HEK293 (cell line): Measurements from ENCODE around the gene SNX13.
A peak's percentile ranks its signal among the peaks of the same experiment; 100 is the strongest.

ENCODE experiments used
- CTCF ChIA-PET: fragments of 350-600 bp; formaldehyde crosslinking; extraction: SDS; loops from one replicate; lab custom pipeline; 2021; ENCODE audit warnings: antibody characterized with exemption; lab: Yijun Ruan, JAX
- POLR2A ChIA-PET: fragments of 300-600 bp; formaldehyde crosslinking; extraction: SDS; loops from one replicate; lab custom pipeline; 2020; ENCODE audit warnings: antibody characterized with exemption, inconsistent platforms; lab: Yijun Ruan, JAX
- H3K27ac ChIP-seq: fragments of 200-500 bp; sonication (Bioruptor generic); 2 replicates; pipeline ENCODE4 v1.5.1; 2014; ENCODE audit warnings: low read depth, low read length, control low read depth, inconsistent platforms; ENCODE audit errors: extremely low read depth
- H3K36me3 ChIP-seq, 2 experiments: fragments of 200-500 bp in 1 of 2; sonication (Bioruptor generic) in 1 of 2; 1 replicate in 1 of 2; 2 replicates in 1 of 2; pipeline ENCODE4 v1.5.1; 2014 to 2017; ENCODE audit warnings: inconsistent platforms in 2 of 2, low read length in 2 of 2; ENCODE audit not compliant: control insufficient read depth in 2 of 2, insufficient read depth in 1 of 2
- H3K4me1 ChIP-seq: fragments of 200-500 bp; sonication (Bioruptor generic); 2 replicates; pipeline ENCODE4 v1.5.1; 2014; ENCODE audit warnings: mild to moderate bottlenecking, low read length, inconsistent platforms; ENCODE audit not compliant: control insufficient read depth, insufficient read depth
- H3K4me3 ChIP-seq: 2 replicates; pipeline ENCODE4 v1.5.1; 2011; ENCODE audit warnings: low read depth, mild to moderate bottlenecking, control low read depth, low read length, moderate library complexity
- H3K9me3 ChIP-seq: fragments of 200-500 bp; sonication (Bioruptor generic); 2 replicates; pipeline ENCODE4 v1.5.1; 2014; ENCODE audit warnings: low read depth, low read length, inconsistent platforms; ENCODE audit not compliant: control insufficient read depth, insufficient read depth
- BCL11B ChIP-seq: fragments of 450-650 bp; formaldehyde crosslinking; IDR thresholded peaks from 2 replicates; pipeline ENCODE4 v1.5.1; 2016; ENCODE audit warnings: low read depth, missing biosample characterization, missing genetic modification characterization
- GFI1B ChIP-seq: fragments of 450-650 bp; formaldehyde crosslinking; IDR thresholded peaks from 2 replicates; pipeline ENCODE4 v1.5.1; 2016; ENCODE audit warnings: missing biosample characterization, missing genetic modification characterization
- HOXA7 ChIP-seq: sonication (generic); formaldehyde crosslinking; IDR thresholded peaks from 2 replicates; pipeline ENCODE4 v1.8.1; 2022; ENCODE audit warnings: missing genetic modification reagents, borderline replicate concordance
- HOXC10 ChIP-seq: sonication (generic); formaldehyde crosslinking; IDR thresholded peaks from 2 replicates; pipeline ENCODE4 v1.8.1; 2023; ENCODE audit warnings: mild to moderate bottlenecking, missing genetic modification reagents
- IKZF3 ChIP-seq: fragments of 450-650 bp; IDR thresholded peaks from 2 replicates; pipeline ENCODE4 v1.5.0; 2018; ENCODE audit warnings: missing biosample characterization, mild to moderate bottlenecking, missing genetic modification characterization, moderate library complexity
- KLF10 ChIP-seq: fragments of 450-650 bp; IDR thresholded peaks from 2 replicates; pipeline ENCODE4 v1.5.1; 2018; ENCODE audit warnings: missing biosample characterization, mild to moderate bottlenecking, missing genetic modification characterization
- OSR2 ChIP-seq: fragments of 450-650 bp; formaldehyde crosslinking; IDR thresholded peaks from 2 replicates; pipeline ENCODE4 v1.5.1; 2016; ENCODE audit warnings: missing biosample characterization, missing genetic modification characterization
- REPIN1 ChIP-seq: fragments of 450-650 bp; formaldehyde crosslinking; IDR thresholded peaks from 2 replicates; pipeline ENCODE4 v1.5.1; 2017; ENCODE audit warnings: missing biosample characterization, missing genetic modification characterization, low read depth
- WT1 ChIP-seq: fragments of 450-650 bp; formaldehyde crosslinking; IDR thresholded peaks from 2 replicates; pipeline ENCODE4 v1.5.1; 2016; ENCODE audit warnings: missing biosample characterization, missing genetic modification characterization
- ZBTB8A ChIP-seq: fragments of 450-650 bp; formaldehyde crosslinking; IDR thresholded peaks from 2 replicates; pipeline ENCODE4 v1.5.1; 2016; ENCODE audit warnings: missing biosample characterization, missing genetic modification characterization
- ZEB2 ChIP-seq: fragments of 450-650 bp; formaldehyde crosslinking; IDR thresholded peaks from 2 replicates; pipeline ENCODE4 v1.5.1; 2016; ENCODE audit warnings: missing biosample characterization, missing genetic modification characterization
- ZFP69B ChIP-seq: fragments of 450-650 bp; formaldehyde crosslinking; IDR thresholded peaks from 2 replicates; pipeline ENCODE4 v1.5.1; 2016; ENCODE audit warnings: missing biosample characterization, missing genetic modification characterization
- ZNF146 ChIP-seq: fragments of 450-650 bp; formaldehyde crosslinking; IDR thresholded peaks from 2 replicates; pipeline ENCODE4 v1.5.1; 2016; ENCODE audit warnings: missing biosample characterization, missing genetic modification characterization
- ZNF335 ChIP-seq: fragments of 450-650 bp; formaldehyde crosslinking; conservative IDR thresholded peaks from 2 replicates; pipeline ENCODE4 v1.5.1; 2016; ENCODE audit warnings: missing biosample characterization, missing genetic modification characterization
- ZNF391 ChIP-seq: fragments of 450-650 bp; formaldehyde crosslinking; IDR thresholded peaks from 2 replicates; pipeline ENCODE4 v1.5.1; 2016; ENCODE audit warnings: low read depth, missing biosample characterization, missing genetic modification characterization, borderline replicate concordance
- ZNF404 ChIP-seq: fragments of 450-650 bp; formaldehyde crosslinking; IDR thresholded peaks from 2 replicates; pipeline ENCODE4 v1.5.1; 2017; ENCODE audit warnings: missing biosample characterization, missing genetic modification characterization
- ZNF473 ChIP-seq: fragments of 450-650 bp; formaldehyde crosslinking; IDR thresholded peaks from 2 replicates; pipeline ENCODE4 v1.5.1; 2017; ENCODE audit warnings: missing biosample characterization, missing genetic modification characterization
- ZNF707 ChIP-seq: fragments of 450-650 bp; formaldehyde crosslinking; IDR thresholded peaks from 2 replicates; pipeline ENCODE4 v1.5.1; 2016; ENCODE audit warnings: missing biosample characterization, missing genetic modification characterization
- TF ChIP-seq, protein P1 (sequence below): fragments of 450-650 bp; formaldehyde crosslinking; IDR thresholded peaks from 2 replicates; pipeline ENCODE4 v1.5.1; 2016; ENCODE audit warnings: missing biosample characterization, missing genetic modification characterization
- TF ChIP-seq, protein P2 (sequence below): fragments of 450-650 bp; formaldehyde crosslinking; IDR thresholded peaks from 2 replicates; pipeline ENCODE4 v1.5.1; 2017; ENCODE audit warnings: missing biosample characterization, missing genetic modification characterization
- TF ChIP-seq, protein P3 (sequence below): fragments of 450-650 bp; formaldehyde crosslinking; IDR thresholded peaks from 2 replicates; pipeline ENCODE4 v1.5.1; 2016; ENCODE audit warnings: missing biosample characterization, missing genetic modification characterization
- TF ChIP-seq, protein P4 (sequence below): fragments of 450-650 bp; formaldehyde crosslinking; conservative IDR thresholded peaks from 2 replicates; pipeline ENCODE4 v1.5.1; 2016; ENCODE audit warnings: low read depth, missing biosample characterization, missing genetic modification characterization
- TF ChIP-seq, protein P5 (sequence below): fragments of 450-650 bp; formaldehyde crosslinking; IDR thresholded peaks from 2 replicates; pipeline ENCODE4 v1.5.1; 2016; ENCODE audit warnings: missing biosample characterization, missing genetic modification characterization, low read depth
- TF ChIP-seq, protein P6 (sequence below): fragments of 450-650 bp; formaldehyde crosslinking; IDR thresholded peaks from 2 replicates; pipeline ENCODE4 v1.5.1; 2017; ENCODE audit warnings: missing biosample characterization, missing genetic modification characterization

SNX13 gene

DNA sequence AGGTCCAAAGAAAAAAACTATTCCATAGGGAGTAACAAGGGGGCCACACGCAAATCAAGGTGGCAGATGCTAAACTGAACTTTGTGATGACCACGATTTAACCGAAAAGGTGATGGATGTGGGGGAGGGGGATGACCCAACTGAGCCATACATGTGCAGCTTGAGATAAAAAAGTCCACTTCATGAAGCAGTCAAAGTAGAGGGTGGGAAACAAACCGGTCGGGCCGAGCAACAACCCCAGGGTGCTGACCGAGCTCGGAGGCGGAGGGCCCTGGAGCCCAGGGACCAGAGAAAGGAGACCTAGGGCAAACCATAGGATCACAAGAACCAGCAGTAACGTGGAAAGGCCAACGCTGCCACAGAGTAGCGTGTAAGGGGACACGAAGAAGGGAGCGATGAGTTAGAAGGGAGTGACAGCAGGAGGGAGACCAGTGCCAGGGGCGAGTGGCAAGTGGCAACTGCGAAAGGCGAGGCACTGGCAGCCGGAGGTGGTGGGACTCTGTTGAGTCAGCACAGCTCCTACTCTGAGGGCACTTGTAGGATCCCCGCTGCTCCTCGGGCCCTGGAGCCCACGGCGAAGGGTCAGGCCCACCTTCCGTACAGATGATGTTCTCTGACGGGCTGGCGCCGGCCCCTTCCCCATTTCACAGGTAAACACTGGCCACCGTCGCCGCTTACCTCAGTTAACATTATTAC, 540 bp downstream of the SNX13 start (continued):
- no peak for TF ChIP-seq OSR2 (tag by site-specific recombination)
- no peak for TF ChIP-seq GFI1B (tag by site-specific recombination)
- no peak for TF ChIP-seq KLF10 (tag by site-specific recombination)
- TF ChIP-seq, protein P1, sequence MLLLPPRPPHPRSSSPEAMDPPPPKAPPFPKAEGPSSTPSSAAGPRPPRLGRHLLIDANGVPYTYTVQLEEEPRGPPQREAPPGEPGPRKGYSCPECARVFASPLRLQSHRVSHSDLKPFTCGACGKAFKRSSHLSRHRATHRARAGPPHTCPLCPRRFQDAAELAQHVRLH, result no peak
- TF ChIP-seq ZNF391 (tag by site-specific recombination), result no peak
- TF ChIP-seq REPIN1 (tag by site-specific recombination), result no peak
- TF ChIP-seq ZNF473 (tag by site-specific recombination), result no peak
- TF ChIP-seq, protein P2, sequence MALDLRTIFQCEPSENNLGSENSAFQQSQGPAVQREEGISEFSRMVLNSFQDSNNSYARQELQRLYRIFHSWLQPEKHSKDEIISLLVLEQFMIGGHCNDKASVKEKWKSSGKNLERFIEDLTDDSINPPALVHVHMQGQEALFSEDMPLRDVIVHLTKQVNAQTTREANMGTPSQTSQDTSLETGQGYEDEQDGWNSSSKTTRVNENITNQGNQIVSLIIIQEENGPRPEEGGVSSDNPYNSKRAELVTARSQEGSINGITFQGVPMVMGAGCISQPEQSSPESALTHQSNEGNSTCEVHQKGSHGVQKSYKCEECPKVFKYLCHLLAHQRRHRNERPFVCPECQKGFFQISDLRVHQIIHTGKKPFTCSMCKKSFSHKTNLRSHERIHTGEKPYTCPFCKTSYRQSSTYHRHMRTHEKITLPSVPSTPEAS (tag by site-specific recombination), result no peak
- no peak for TF ChIP-seq ZNF146 (tag by site-specific recombination)
- TF ChIP-seq, protein P3, sequence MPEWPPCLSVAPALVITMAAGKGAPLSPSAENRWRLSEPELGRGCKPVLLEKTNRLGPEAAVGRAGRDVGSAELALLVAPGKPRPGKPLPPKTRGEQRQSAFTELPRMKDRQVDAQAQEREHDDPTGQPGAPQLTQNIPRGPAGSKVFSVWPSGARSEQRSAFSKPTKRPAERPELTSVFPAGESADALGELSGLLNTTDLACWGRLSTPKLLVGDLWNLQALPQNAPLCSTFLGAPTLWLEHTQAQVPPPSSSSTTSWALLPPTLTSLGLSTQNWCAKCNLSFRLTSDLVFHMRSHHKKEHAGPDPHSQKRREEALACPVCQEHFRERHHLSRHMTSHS (tag by site-specific recombination), result no peak
- no peak for TF ChIP-seq HOXC10 (CRISPR knock-in tag)

DNA sequence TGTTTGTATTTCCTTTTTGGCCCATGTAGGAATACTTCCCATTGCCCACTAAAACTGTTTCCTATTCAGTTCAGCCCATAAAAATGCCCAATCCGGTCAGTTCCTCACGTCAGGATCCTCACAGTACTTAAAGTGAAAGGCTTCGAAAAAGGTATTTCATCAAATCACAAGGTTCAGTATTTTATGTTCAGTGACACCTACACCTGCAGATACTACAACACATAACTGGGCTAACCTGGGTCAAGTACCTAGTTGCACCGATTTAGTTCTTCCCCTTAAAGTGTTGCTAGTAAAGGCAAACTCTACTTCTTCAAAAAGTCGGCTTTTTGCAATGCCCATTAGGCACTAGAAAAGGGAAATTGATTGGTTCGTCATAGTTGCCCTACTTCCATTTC, 1.1 kb downstream of the SNX13 start:
- peaks cover 3% of the 10 kb centered on the region for H3K4me1 ChIP-seq
- TF ChIP-seq ZBTB8A (tag by site-specific recombination) (peak; percentile 46; the same call in 1 of the 2 replicates), ZEB2 (tag by site-specific recombination) (no peak), HOXA7 (CRISPR knock-in tag) (no peak), ZFP69B (no peak), WT1 (tag by site-specific recombination) (no peak), ZNF335 (tag by site-specific recombination) (peak; percentile 50; the same call in 1 of the 2 replicates), ZNF404 (tag by site-specific recombination) (no peak), BCL11B (no peak), ZNF707 (tag by site-specific recombination) (no peak), IKZF3 (tag by site-specific recombination) (peak; percentile 9; the same call in 1 of the 2 replicates)
- TF ChIP-seq, protein P4, sequence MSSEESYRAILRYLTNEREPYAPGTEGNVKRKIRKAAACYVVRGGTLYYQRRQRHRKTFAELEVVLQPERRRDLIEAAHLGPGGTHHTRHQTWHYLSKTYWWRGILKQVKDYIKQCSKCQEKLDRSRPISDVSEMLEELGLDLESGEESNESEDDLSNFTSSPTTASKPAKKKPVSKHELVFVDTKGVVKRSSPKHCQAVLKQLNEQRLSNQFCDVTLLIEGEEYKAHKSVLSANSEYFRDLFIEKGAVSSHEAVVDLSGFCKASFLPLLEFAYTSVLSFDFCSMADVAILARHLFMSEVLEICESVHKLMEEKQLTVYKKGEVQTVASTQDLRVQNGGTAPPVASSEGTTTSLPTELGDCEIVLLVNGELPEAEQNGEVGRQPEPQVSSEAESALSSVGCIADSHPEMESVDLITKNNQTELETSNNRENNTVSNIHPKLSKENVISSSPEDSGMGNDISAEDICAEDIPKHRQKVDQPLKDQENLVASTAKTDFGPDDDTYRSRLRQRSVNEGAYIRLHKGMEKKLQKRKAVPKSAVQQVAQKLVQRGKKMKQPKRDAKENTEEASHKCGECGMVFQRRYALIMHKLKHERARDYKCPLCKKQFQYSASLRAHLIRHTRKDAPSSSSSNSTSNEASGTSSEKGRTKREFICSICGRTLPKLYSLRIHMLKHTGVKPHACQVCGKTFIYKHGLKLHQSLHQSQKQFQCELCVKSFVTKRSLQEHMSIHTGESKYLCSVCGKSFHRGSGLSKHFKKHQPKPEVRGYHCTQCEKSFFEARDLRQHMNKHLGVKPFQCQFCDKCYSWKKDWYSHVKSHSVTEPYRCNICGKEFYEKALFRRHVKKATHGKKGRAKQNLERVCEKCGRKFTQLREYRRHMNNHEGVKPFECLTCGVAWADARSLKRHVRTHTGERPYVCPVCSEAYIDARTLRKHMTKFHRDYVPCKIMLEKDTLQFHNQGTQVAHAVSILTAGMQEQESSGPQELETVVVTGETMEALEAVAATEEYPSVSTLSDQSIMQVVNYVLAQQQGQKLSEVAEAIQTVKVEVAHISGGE (tag by site-specific recombination), result peak; percentile 43; the same call in 1 of the 2 replicates
- TF ChIP-seq, protein P5, sequence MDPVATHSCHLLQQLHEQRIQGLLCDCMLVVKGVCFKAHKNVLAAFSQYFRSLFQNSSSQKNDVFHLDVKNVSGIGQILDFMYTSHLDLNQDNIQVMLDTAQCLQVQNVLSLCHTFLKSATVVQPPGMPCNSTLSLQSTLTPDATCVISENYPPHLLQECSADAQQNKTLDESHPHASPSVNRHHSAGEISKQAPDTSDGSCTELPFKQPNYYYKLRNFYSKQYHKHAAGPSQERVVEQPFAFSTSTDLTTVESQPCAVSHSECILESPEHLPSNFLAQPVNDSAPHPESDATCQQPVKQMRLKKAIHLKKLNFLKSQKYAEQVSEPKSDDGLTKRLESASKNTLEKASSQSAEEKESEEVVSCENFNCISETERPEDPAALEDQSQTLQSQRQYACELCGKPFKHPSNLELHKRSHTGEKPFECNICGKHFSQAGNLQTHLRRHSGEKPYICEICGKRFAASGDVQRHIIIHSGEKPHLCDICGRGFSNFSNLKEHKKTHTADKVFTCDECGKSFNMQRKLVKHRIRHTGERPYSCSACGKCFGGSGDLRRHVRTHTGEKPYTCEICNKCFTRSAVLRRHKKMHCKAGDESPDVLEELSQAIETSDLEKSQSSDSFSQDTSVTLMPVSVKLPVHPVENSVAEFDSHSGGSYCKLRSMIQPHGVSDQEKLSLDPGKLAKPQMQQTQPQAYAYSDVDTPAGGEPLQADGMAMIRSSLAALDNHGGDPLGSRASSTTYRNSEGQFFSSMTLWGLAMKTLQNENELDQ (tag by site-specific recombination), result no peak
- TF ChIP-seq, protein P6, sequence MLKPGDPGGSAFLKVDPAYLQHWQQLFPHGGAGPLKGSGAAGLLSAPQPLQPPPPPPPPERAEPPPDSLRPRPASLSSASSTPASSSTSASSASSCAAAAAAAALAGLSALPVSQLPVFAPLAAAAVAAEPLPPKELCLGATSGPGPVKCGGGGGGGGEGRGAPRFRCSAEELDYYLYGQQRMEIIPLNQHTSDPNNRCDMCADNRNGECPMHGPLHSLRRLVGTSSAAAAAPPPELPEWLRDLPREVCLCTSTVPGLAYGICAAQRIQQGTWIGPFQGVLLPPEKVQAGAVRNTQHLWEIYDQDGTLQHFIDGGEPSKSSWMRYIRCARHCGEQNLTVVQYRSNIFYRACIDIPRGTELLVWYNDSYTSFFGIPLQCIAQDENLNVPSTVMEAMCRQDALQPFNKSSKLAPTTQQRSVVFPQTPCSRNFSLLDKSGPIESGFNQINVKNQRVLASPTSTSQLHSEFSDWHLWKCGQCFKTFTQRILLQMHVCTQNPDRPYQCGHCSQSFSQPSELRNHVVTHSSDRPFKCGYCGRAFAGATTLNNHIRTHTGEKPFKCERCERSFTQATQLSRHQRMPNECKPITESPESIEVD (tag by site-specific recombination), result peak; percentile 51; the same call in 1 of the 2 replicates
- TF ChIP-seq, protein P1, result no peak
- H3K36me3 ChIP-seq, result no peaks in the 10 kb centered on the region
- H3K9me3 ChIP-seq, result no peaks in the 10 kb centered on the region
- ChIA-PET CTCF (interaction anchor here (0.5 to 0.7 kb wide), 2 partner anchors 167 to 252 kb away, joined by 3 to 5 read pairs; no protein-coding TSS in a partner anchor), POLR2A (no interaction called here)
- H3K27ac ChIP-seq, result peak overlapping the region; percentile 92
- peak overlapping the region; percentile 97 for H3K4me3 ChIP-seq
